GM23338 (cell line): Measurements from ENCODE around the gene LYPD4.

ENCODE experiments used
- CREB1 ChIP-seq: fragments of 250-450 bp; sonication (Bioruptor Pico); IDR thresholded peaks from 2 replicates; pipeline ENCODE4 v1.5.0; 2020; ENCODE audit warnings: low read depth, mild to moderate bottlenecking, moderate library complexity
- CTCF ChIP-seq, 2 experiments: fragments of 200-600 bp in 1 of 2; sonication (generic) in 1 of 2; conservative IDR thresholded peaks; 2 replicates each; pipeline versions ENCODE4 v1.5.1 to v1.6.1; 2016 to 2017; ENCODE audit warnings: antibody characterized with exemption in 2 of 2, low read depth in 2 of 2, mild to moderate bottlenecking in 2 of 2, moderate library complexity in 1 of 2
- EZH2 ChIP-seq: fragments of 200-600 bp; sonication (generic); IDR thresholded peaks from one replicate; pipeline ENCODE4 v1.8.0; 2017; ENCODE audit warnings: antibody characterized with exemption, mild to moderate bottlenecking, low read depth; ENCODE audit not compliant: unreplicated experiment
- EZH2phosphoT487 ChIP-seq: fragments of 200-600 bp; sonication (generic); IDR thresholded peaks from one replicate; pipeline ENCODE4 v1.8.1; 2018; ENCODE audit warnings: antibody characterized with exemption; ENCODE audit not compliant: unreplicated experiment
- JUNB ChIP-seq: IDR thresholded peaks from one replicate; pipeline ENCODE4 v1.6.1; 2016; ENCODE audit warnings: antibody characterized with exemption; ENCODE audit not compliant: unreplicated experiment
- NANOG ChIP-seq: IDR thresholded peaks from 2 replicates; pipeline ENCODE4 v1.6.1; 2016; ENCODE audit warnings: antibody characterized with exemption, borderline replicate concordance
- POLR2AphosphoS5 ChIP-seq: IDR thresholded peaks from 2 replicates; pipeline ENCODE4 v1.6.1; 2016; ENCODE audit warnings: antibody characterized with exemption, low read depth
- STAT1 ChIP-seq: IDR thresholded peaks from one replicate; pipeline ENCODE4 v1.6.1; 2016; ENCODE audit warnings: antibody characterized with exemption; ENCODE audit not compliant: unreplicated experiment
- TF ChIP-seq, protein P1 (sequence below): IDR thresholded peaks from one replicate; pipeline ENCODE4 v1.6.1; 2018; ENCODE audit warnings: antibody characterized with exemption; ENCODE audit not compliant: unreplicated experiment

DNA sequence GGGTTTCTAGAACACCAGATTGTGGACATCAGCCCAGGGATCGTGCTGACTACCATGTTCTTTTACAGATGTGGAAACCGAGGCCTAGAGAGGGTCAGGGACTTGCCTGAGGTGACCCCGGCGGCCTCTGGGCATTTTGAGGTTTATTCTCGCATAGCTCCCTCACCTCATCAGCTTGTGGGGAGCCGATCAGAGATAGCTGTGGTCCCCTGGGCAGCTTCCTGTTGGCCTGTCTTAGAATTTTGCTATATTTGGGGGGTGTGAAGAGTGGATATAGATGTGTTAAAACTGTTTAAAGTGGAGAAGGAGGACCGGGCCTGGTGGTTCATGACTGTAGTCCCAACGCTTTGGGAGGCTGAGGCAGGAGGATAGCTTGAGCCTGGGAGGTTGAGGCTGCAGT is 45.4 kb upstream of the LYPD4 start:
- TF ChIP-seq POLR2AphosphoS5 (no peak), CTCF (conservative IDR thresholded peaks at IDR 0.05; ENCODE audit: low read depth in 2 of 2) (no peak), JUNB (no peak), EZH2 (no peak), STAT1 (no peak), NANOG (no peak), CREB1 (CRISPR knock-in tag) (no peak), EZH2phosphoT487 (no peak)
- TF ChIP-seq, protein P1, sequence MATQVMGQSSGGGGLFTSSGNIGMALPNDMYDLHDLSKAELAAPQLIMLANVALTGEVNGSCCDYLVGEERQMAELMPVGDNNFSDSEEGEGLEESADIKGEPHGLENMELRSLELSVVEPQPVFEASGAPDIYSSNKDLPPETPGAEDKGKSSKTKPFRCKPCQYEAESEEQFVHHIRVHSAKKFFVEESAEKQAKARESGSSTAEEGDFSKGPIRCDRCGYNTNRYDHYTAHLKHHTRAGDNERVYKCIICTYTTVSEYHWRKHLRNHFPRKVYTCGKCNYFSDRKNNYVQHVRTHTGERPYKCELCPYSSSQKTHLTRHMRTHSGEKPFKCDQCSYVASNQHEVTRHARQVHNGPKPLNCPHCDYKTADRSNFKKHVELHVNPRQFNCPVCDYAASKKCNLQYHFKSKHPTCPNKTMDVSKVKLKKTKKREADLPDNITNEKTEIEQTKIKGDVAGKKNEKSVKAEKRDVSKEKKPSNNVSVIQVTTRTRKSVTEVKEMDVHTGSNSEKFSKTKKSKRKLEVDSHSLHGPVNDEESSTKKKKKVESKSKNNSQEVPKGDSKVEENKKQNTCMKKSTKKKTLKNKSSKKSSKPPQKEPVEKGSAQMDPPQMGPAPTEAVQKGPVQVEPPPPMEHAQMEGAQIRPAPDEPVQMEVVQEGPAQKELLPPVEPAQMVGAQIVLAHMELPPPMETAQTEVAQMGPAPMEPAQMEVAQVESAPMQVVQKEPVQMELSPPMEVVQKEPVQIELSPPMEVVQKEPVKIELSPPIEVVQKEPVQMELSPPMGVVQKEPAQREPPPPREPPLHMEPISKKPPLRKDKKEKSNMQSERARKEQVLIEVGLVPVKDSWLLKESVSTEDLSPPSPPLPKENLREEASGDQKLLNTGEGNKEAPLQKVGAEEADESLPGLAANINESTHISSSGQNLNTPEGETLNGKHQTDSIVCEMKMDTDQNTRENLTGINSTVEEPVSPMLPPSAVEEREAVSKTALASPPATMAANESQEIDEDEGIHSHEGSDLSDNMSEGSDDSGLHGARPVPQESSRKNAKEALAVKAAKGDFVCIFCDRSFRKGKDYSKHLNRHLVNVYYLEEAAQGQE: no peak
